Measurements from ENCODE around the gene METTL25B. TPM values are rescaled to one million over a fixed set of nuclear protein-coding genes. Genes with fewer than 3 reads are reported as not detected.

Gene METTL25B
- total RNA-seq, 2 experiments from 2014 or later, result 35.3 to 35.5 TPM

DNA sequence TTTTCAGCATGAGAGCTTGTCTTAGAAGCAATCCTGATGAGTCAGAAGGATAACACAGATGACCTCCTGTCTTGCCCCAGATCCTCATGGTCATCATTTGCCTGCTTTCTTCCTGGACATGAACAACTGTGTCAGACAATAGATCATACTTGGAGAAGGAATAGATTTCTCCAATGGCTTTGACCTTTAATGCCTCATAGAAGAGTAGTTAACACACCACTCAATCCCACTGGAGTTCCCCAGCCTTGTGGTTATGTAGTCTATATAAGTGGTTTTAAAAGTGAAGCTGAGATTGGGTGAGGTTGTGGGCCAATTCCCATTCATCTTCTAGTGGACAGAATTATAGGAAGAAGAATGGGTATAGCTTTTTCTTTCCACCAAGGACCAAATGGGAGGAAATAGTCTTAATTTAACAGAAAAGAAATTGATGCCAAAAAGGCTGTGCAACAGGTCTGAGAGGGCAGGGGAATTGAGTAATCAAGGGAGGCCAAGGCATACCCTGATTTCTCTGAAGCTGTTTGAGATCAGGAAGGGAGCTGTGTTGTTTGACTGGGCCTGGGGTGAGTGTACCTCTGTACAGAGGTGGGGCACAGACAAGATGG, 53.4 kb downstream of the METTL25B start:
- CTCF ChIA-PET, result interaction anchor here (1.0 to 1.8 kb wide), 6 partner anchors 26 to 109 kb away, joined by 3 to 6 read pairs (median 5); partner anchors contain the start of gene NTRK1
- Mint-ChIP-seq H3K27ac (no peak overlapping the region), H3K4me3 (no peak overlapping the region), H3K9me3 (no peaks in the 10 kb centered on the region), H3K36me3 (ENCODE audit: low read depth) (peaks cover 22% of the 10 kb centered on the region), H3K27me3 (ENCODE audit: low read depth) (no peaks in the 10 kb centered on the region), H3K4me1 (ENCODE audit: low read depth) (peaks cover 23% of the 10 kb centered on the region)
- intact Hi-C loops (cut with micrococcal nuclease), result no loop called here
- DNase-seq, result no peak

DNA sequence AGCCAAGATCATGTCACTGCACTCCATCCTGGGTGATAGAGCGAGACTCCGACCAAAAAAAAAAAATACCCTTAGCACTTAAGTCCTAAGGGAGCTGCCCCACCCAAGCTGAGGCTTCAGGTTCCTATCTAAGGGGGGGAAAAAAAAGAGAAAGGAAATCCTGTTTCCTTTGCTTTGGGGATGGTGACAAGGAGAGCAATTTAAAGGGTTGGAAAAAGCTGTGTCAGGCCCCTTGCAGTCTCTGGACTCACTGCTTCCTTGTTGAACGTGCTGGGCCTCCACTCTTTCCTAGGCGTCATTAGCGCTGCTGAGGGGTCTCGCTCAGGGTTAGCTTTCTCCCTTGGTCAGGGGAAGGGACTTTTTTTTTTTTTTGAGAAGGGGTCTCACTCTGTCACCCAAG, 57.2 kb downstream of the METTL25B start:
- H3K27me3 Mint-ChIP-seq (ENCODE audit: low read depth), result no peaks in the 10 kb centered on the region
- intact Hi-C loops (cut with micrococcal nuclease), result no loop called here

More for the DNA sequence above, 57.2 kb downstream of the METTL25B start:
- no peak for DNase-seq
- Mint-ChIP-seq H3K27ac (no peak overlapping the region), H3K36me3 (ENCODE audit: low read depth) (peaks cover 40% of the 10 kb centered on the region), H3K9me3 (no peaks in the 10 kb centered on the region), H3K4me3 (no peak overlapping the region), H3K4me1 (ENCODE audit: low read depth) (peaks cover 10% of the 10 kb centered on the region)
- CTCF ChIA-PET, result interaction anchor here (0.6 to 2.2 kb wide), 7 partner anchors 16 to 108 kb away, joined by 3 to 13 read pairs (median 3); partner anchors contain the start of gene NES

Other genes starting within 250 kb of the METTL25B start
- 10 to 100 TPM; 28.8 to 32.8 TPM for gene MEF2D, start 227.7 kb upstream of the METTL25B start, total RNA-seq
- 10 to 100 TPM in 1 of 2 experiments, 1 to 10 TPM in 1; 9.4 to 10.6 TPM for gene IQGAP3, start 155.9 kb upstream of the METTL25B start, total RNA-seq
- gene TTC24, start 148.7 kb upstream of the METTL25B start, total RNA-seq, result 1 to 10 TPM; 3.1 to 3.9 TPM
- 10 to 100 TPM; 77.4 to 84.6 TPM for gene NAXE, start 136.7 kb upstream of the METTL25B start, total RNA-seq
- gene GPATCH4, start 127.0 kb upstream of the METTL25B start, total RNA-seq, result 10 to 100 TPM; 37.5 to 38.3 TPM
- gene HAPLN2, start 109.1 kb upstream of the METTL25B start, total RNA-seq, result under 1 TPM; 0.40 to 0.55 TPM
- gene BCAN, start 86.4 kb upstream of the METTL25B start, total RNA-seq, result not detected
- not detected for gene NES, start 51.1 kb upstream of the METTL25B start, total RNA-seq
- under 1 TPM; 0.45 to 0.72 TPM for gene CRABP2, start 22.9 kb upstream of the METTL25B start, total RNA-seq
- gene ISG20L2, start 297 bp downstream of the METTL25B start, total RNA-seq, result 10 to 100 TPM; 24.8 to 28.7 TPM
- 100 to 1,000 TPM in 1 of 2 experiments, 10 to 100 TPM in 1; 91.1 to 114 TPM for gene MRPL24, start 12.6 kb downstream of the METTL25B start, total RNA-seq
- gene HDGF, start 23.2 kb downstream of the METTL25B start, total RNA-seq, result 100 to 1,000 TPM; 282 to 283 TPM
- gene PRCC, start 39.1 kb downstream of the METTL25B start, total RNA-seq, result 10 to 100 TPM; 55.2 to 55.8 TPM
- gene SH2D2A, start 88.4 kb downstream of the METTL25B start, total RNA-seq, result 100 to 1,000 TPM; 134 to 138 TPM
- gene INSRR, start 130.6 kb downstream of the METTL25B start, total RNA-seq, result not detected
- gene NTRK1, start 132.4 kb downstream of the METTL25B start, total RNA-seq, result under 1 TPM in 1 of 2 experiments, not detected in 1; 0.67 TPM
- gene PEAR1, start 165.2 kb downstream of the METTL25B start, total RNA-seq, result not detected
- gene LRRC71, start 192.2 kb downstream of the METTL25B start, total RNA-seq, result not detected

Measured in activated naive CD4-positive, alpha-beta T cell treated with anti-CD3 and anti-CD28 coated beads for 36 hours (primary cell).